HepG2 (cell line): ENCODE results near the gene IGLL1. TPM values are rescaled to one million over a fixed set of nuclear protein-coding genes. Genes with fewer than 3 reads are reported as not detected.

Source experiments
- E2F2 ChIP-seq: sonication (generic); formaldehyde crosslinking; IDR thresholded peaks from 2 replicates; pipeline ENCODE4 v1.4.0; 2020; ENCODE audit warnings: missing genetic modification reagents, borderline replicate concordance
- EED ChIP-seq: sonication (generic); formaldehyde crosslinking; IDR thresholded peaks from 2 replicates; pipeline ENCODE4 v1.5.0; 2020; ENCODE audit warnings: mild to moderate bottlenecking, missing genetic modification reagents
- GPBP1L1 ChIP-seq: sonication (generic); formaldehyde crosslinking; IDR thresholded peaks from 2 replicates; pipeline ENCODE4 v1.5.0; 2020; ENCODE audit warnings: mild to moderate bottlenecking, missing genetic modification reagents
- NFATC3 ChIP-seq: sonication (generic); formaldehyde crosslinking; IDR thresholded peaks from 2 replicates; pipeline ENCODE4 v1.5.1; 2020; ENCODE audit warnings: mild to moderate bottlenecking, missing genetic modification reagents
- RARG ChIP-seq: sonication (generic); formaldehyde crosslinking; IDR thresholded peaks from 2 replicates; pipeline ENCODE4 v1.4.0; 2020; ENCODE audit warnings: low read depth, mild to moderate bottlenecking, missing genetic modification reagents
- SNRNP70 ChIP-seq: fragments of 200-400 bp; formaldehyde crosslinking; IDR thresholded peaks from 2 replicates; pipeline ENCODE4 v1.6.1; 2017; ENCODE audit warnings: mild to moderate bottlenecking, low read depth, low read length, moderate library complexity
- TFAP4 ChIP-seq: sonication (generic); IDR thresholded peaks from 2 replicates; pipeline ENCODE4 v1.6.1; 2016; ENCODE audit warnings: low read depth, borderline replicate concordance
- ZBTB2 ChIP-seq: sonication (generic); formaldehyde crosslinking; IDR thresholded peaks from 2 replicates; pipeline ENCODE4 v1.8.0; 2022; ENCODE audit warnings: low read depth, missing genetic modification reagents
- ZBTB37 ChIP-seq: sonication (generic); formaldehyde crosslinking; IDR thresholded peaks from 2 replicates; pipeline ENCODE4 v1.4.0; 2020; ENCODE audit warnings: mild to moderate bottlenecking, missing genetic modification reagents
- ZBTB43 ChIP-seq: sonication (generic); formaldehyde crosslinking; conservative IDR thresholded peaks from 2 replicates; pipeline ENCODE4 v1.4.0; 2020; ENCODE audit warnings: missing genetic modification reagents
- ZNF205 ChIP-seq: IDR thresholded peaks from 2 replicates; pipeline ENCODE4 v1.6.1; 2018; ENCODE audit warnings: missing biosample characterization, missing genetic modification reagents
- ZNF235 ChIP-seq: sonication (generic); formaldehyde crosslinking; IDR thresholded peaks from 2 replicates; pipeline ENCODE4 v1.8.1; 2023; ENCODE audit warnings: mild to moderate bottlenecking, missing genetic modification reagents, borderline replicate concordance
- ZNF546 ChIP-seq: sonication (generic); formaldehyde crosslinking; conservative IDR thresholded peaks from 2 replicates; pipeline ENCODE4 v1.8.1; 2023; ENCODE audit warnings: mild to moderate bottlenecking, missing genetic modification reagents
- ZNF687 ChIP-seq: sonication (generic); formaldehyde crosslinking; IDR thresholded peaks from 2 replicates; pipeline ENCODE4 v1.5.1; 2020; ENCODE audit warnings: mild to moderate bottlenecking, missing genetic modification reagents, moderate library complexity
- ZNF772 ChIP-seq: sonication (generic); formaldehyde crosslinking; IDR thresholded peaks from 2 replicates; pipeline ENCODE4 v1.5.0; 2020; ENCODE audit warnings: mild to moderate bottlenecking, missing genetic modification reagents
- ZNF782 ChIP-seq: sonication (generic); formaldehyde crosslinking; IDR thresholded peaks from 2 replicates; pipeline ENCODE4 v1.4.0; 2020; ENCODE audit warnings: missing genetic modification reagents, mild to moderate bottlenecking, borderline replicate concordance
- polyA plus RNA-seq, 8 experiments: library from polyadenylated mRNA; depleted of rRNA in 3 of 8; stranded (reverse) in 7 of 8; unstranded in 1 of 8; fragments of >200 nt; fragmentation: Illumina TruSeq in 4 of 8; extraction: Trizol in 4 of 8; gene quantifications; 2 replicates each; pipeline versions ENCODE4 v1.2.1 to v1.2.3, GENCODE V29; 2011 to 2016; ENCODE audit warnings: low read depth in 4 of 8, missing spikeins in 1 of 8, mixed read lengths in 1 of 8; ENCODE audit not compliant: insufficient read depth in 1 of 8
- total RNA-seq, 5 experiments: library from RNA; depleted of rRNA; stranded (reverse); fragments of >200 nt; fragmentation: Illumina TruSeq; extraction: Trizol; gene quantifications; 2 replicates each; pipeline ENCODE4 v1.2.3, GENCODE V29; 2016; ENCODE audit warnings: low read depth in 1 of 5

IGLL1 gene
- total and polyA plus RNA-seq, 2 of the 13 experiments (the other 11 are each of a cell fraction or from before 2014, with no cell fraction given) = not detected

GRCh38 chr22:23565915-23566704 is 14.0 kb downstream of the IGLL1 start (continued):
- TF ChIP-seq SNRNP70 = no peak
- TF ChIP-seq ZBTB37 (CRISPR knock-in tag) = no peak
- TF ChIP-seq RARG (CRISPR knock-in tag) = no peak
- no peak for TF ChIP-seq GPBP1L1 (CRISPR knock-in tag)
- no peak for TF ChIP-seq E2F2
- TF ChIP-seq ZNF546 (CRISPR knock-in tag) = no peak
- no peak for TF ChIP-seq ZNF782 (CRISPR knock-in tag)
- no peak for TF ChIP-seq ZNF772 (CRISPR knock-in tag)
- no peak for TF ChIP-seq ZNF205 (CRISPR knock-in tag)
- no peak; the same call in 1 of the 2 replicates for TF ChIP-seq ZNF235
- peak; percentile 90 for TF ChIP-seq ZBTB2 (CRISPR knock-in tag)
- TF ChIP-seq ZNF687 (CRISPR knock-in tag) = peak; percentile 81
- peak; percentile 38; the same call in 1 of the 2 replicates for TF ChIP-seq TFAP4
- no peak for TF ChIP-seq NFATC3 (CRISPR knock-in tag)
- TF ChIP-seq EED (CRISPR knock-in tag) = no peak
- TF ChIP-seq ZBTB43 (CRISPR knock-in tag) = no peak
